Endodermal cell (in vitro differentiated cells): ENCODE data around the gene CAMK2A. TPM values are rescaled to one million over a fixed set of nuclear protein-coding genes. Genes with fewer than 3 reads are reported as not detected.

Experiments
- DNase-seq: peaks from one replicate; pipeline ENCODE4 v3.0.0-alpha.2; 2017
- H3K27ac ChIP-seq: 2 replicates; pipeline ENCODE4 v1.5.1; 2013; ENCODE audit warnings: mild to moderate bottlenecking, low read depth, low read length, moderate library complexity
- H3K27me3 ChIP-seq: 2 replicates; pipeline ENCODE4 v1.6.1; 2013; ENCODE audit warnings: mild to moderate bottlenecking, low read length, moderate library complexity; ENCODE audit not compliant: insufficient read depth, control insufficient read depth, poor library complexity, severe bottlenecking
- H3K36me3 ChIP-seq: 2 replicates; pipeline ENCODE4 v1.7.0; 2013; ENCODE audit warnings: mild to moderate bottlenecking, low read length, moderate library complexity; ENCODE audit not compliant: control insufficient read depth, insufficient read depth
- H3K4me1 ChIP-seq: one replicate; pipeline ENCODE4 v1.7.0; 2013; ENCODE audit warnings: low read length; ENCODE audit not compliant: control insufficient read depth, insufficient read depth
- H3K4me3 ChIP-seq: 2 replicates; pipeline ENCODE4 v1.5.1; 2013; ENCODE audit warnings: mild to moderate bottlenecking, low read length, moderate library complexity
- H3K9ac ChIP-seq: 2 replicates; pipeline ENCODE4 v1.6.1; 2013; ENCODE audit warnings: mild to moderate bottlenecking, low read length, moderate library complexity; ENCODE audit not compliant: poor library complexity, severe bottlenecking; ENCODE audit errors: extremely low read depth
- H3K9me3 ChIP-seq: 2 replicates; pipeline ENCODE4 v1.6.1; 2013; ENCODE audit warnings: mild to moderate bottlenecking, low read length, moderate library complexity; ENCODE audit not compliant: control insufficient read depth
- H3K27ac Mint-ChIP-seq: 2 replicates; pipeline ENCODE4 v1.8.0; 2020; ENCODE audit warnings: mixed read lengths
- H3K27me3 Mint-ChIP-seq: 2 replicates; pipeline ENCODE4 v1.8.0; 2021; ENCODE audit warnings: mild to moderate bottlenecking, mixed read lengths; ENCODE audit not compliant: insufficient read depth
- H3K36me3 Mint-ChIP-seq: 2 replicates; pipeline ENCODE4 v1.8.0; 2020; ENCODE audit warnings: low read depth, mixed read lengths
- H3K4me1 Mint-ChIP-seq: 2 replicates; pipeline ENCODE4 v1.8.0; 2020; ENCODE audit warnings: mixed read lengths
- H3K4me3 Mint-ChIP-seq: 2 replicates; pipeline ENCODE4 v1.8.0; 2020; ENCODE audit warnings: mild to moderate bottlenecking, moderate library complexity, mixed read lengths
- H3K9me3 Mint-ChIP-seq: 2 replicates; pipeline ENCODE4 v1.8.0; 2020; ENCODE audit warnings: mild to moderate bottlenecking, mixed read lengths
- WGBS, 2 experiments: methylation state at CpG; one replicate each; pipeline versions ENCODE4 v1.1.5 to v1.1.7; 2013; ENCODE audit warnings: missing lambda C conversion rate in 2 of 2, mixed read lengths in 1 of 2; ENCODE audit not compliant: insufficient coverage in 1 of 2, insufficient read length in 1 of 2; 5-methylcytosine and 5-hydroxymethylcytosine counted together
- total RNA-seq, 2 donors: library from RNA; stranded (reverse); fragmentation: NEBNext Ultra II Directional in 1 of 2; extraction: Animal tissue kit (Norgen Biotek cat#: 25700) in 1 of 2; gene quantifications; 2 replicates in 1 of 2; 3 replicates in 1 of 2; pipeline ENCODE4 v1.2.1, GENCODE V29; 2021
- TF ChIP-seq, protein P1 (sequence below): fragments of 200-600 bp; sonication (generic); conservative IDR thresholded peaks from 2 replicates; pipeline ENCODE4 v1.5.0; 2021; ENCODE audit warnings: antibody characterized with exemption, mild to moderate bottlenecking

The CAMK2A gene
- total RNA-seq, 2 donors from 2014 or later = 0.31 to 0.49 TPM

- 92 to 95% methylated on average over 4 of the region's 4 CpGs for WGBS, 2 experiments
- H3K36me3 ChIP-seq = no peaks in the 10 kb centered on the region
- H3K4me3 Mint-ChIP-seq = no peak overlapping the region
- DNase-seq = no peak
- H3K27ac Mint-ChIP-seq = no peak overlapping the region
- H3K27ac ChIP-seq = no peak overlapping the region
- peaks cover 35% of the 10 kb centered on the region for H3K27me3 Mint-ChIP-seq
- TF ChIP-seq, protein P1, sequence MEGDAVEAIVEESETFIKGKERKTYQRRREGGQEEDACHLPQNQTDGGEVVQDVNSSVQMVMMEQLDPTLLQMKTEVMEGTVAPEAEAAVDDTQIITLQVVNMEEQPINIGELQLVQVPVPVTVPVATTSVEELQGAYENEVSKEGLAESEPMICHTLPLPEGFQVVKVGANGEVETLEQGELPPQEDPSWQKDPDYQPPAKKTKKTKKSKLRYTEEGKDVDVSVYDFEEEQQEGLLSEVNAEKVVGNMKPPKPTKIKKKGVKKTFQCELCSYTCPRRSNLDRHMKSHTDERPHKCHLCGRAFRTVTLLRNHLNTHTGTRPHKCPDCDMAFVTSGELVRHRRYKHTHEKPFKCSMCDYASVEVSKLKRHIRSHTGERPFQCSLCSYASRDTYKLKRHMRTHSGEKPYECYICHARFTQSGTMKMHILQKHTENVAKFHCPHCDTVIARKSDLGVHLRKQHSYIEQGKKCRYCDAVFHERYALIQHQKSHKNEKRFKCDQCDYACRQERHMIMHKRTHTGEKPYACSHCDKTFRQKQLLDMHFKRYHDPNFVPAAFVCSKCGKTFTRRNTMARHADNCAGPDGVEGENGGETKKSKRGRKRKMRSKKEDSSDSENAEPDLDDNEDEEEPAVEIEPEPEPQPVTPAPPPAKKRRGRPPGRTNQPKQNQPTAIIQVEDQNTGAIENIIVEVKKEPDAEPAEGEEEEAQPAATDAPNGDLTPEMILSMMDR = no peak
- H3K9ac ChIP-seq = no peak overlapping the region
- H3K27me3 ChIP-seq = peaks cover 27% of the 10 kb centered on the region
- H3K9me3 ChIP-seq = no peaks in the 10 kb centered on the region
- H3K4me1 ChIP-seq = peaks cover 5% of the 10 kb centered on the region
- no peaks in the 10 kb centered on the region for H3K36me3 Mint-ChIP-seq
- no peak overlapping the region for H3K4me3 ChIP-seq
- H3K4me1 Mint-ChIP-seq = peaks cover 10% of the 10 kb centered on the region
- H3K9me3 Mint-ChIP-seq = no peaks in the 10 kb centered on the region
Measured at GRCh38 chr5:150306775-150307174, 17.2 kb upstream of the CAMK2A start.

DNA sequence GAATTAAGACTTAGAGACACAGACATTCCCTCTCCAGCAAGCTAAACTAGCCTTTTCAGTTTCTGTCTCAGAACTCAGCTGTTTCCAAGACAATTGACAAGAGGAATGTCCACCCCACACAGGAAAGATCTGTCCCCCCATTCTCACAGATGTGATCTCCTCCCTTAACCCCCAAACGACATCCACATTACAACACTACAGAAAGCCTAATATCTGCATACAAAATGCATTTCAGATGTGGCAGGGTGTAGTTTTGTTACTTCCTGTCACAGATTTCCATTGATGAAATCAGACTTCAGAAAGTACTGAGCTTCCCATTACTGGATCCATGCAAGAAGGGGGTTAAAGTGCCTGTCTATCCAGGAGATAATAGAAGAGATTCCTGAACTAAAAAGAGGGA, 16.0 kb upstream of the CAMK2A start:
- no peaks in the 10 kb centered on the region for H3K9me3 ChIP-seq
- peaks cover 33% of the 10 kb centered on the region for H3K27me3 ChIP-seq
- Mint-ChIP-seq H3K27me3 (peaks cover 47% of the 10 kb centered on the region), H3K36me3 (no peaks in the 10 kb centered on the region), H3K4me1 (peaks cover 18% of the 10 kb centered on the region), H3K4me3 (no peak overlapping the region), H3K9me3 (no peaks in the 10 kb centered on the region), H3K27ac (no peak overlapping the region)
- H3K4me1 ChIP-seq = peaks cover 11% of the 10 kb centered on the region
- H3K4me3 ChIP-seq = no peak overlapping the region
- H3K9ac ChIP-seq = no peak overlapping the region
- WGBS, 2 experiments = 44 to 64% methylated on average over 1 of the region's 1 CpG
- peak overlapping the region; percentile 58 for H3K27ac ChIP-seq
- no peak for DNase-seq
- no peaks in the 10 kb centered on the region for H3K36me3 ChIP-seq
- TF ChIP-seq, protein P1 = no peak

- no peak overlapping the region for H3K27ac Mint-ChIP-seq
Measured at GRCh38 chr5:150305095-150305494, 15.5 kb upstream of the CAMK2A start.

More at GRCh38 chr5:150305095-150305494, 15.5 kb upstream of the CAMK2A start:
- 88 to 93% methylated on average over 2 of the region's 2 CpGs for WGBS, 2 experiments
- H3K9ac ChIP-seq = no peak overlapping the region
- H3K36me3 Mint-ChIP-seq = no peaks in the 10 kb centered on the region
- H3K36me3 ChIP-seq = no peaks in the 10 kb centered on the region
- peaks cover 23% of the 10 kb centered on the region for H3K4me1 Mint-ChIP-seq
- no peak for DNase-seq
- H3K4me3 Mint-ChIP-seq = no peak overlapping the region
- H3K9me3 Mint-ChIP-seq = no peaks in the 10 kb centered on the region
- H3K4me3 ChIP-seq = no peak overlapping the region
- H3K27ac ChIP-seq = no peak overlapping the region
- H3K4me1 ChIP-seq = peaks cover 11% of the 10 kb centered on the region
- H3K27me3 ChIP-seq = peaks cover 33% of the 10 kb centered on the region
- TF ChIP-seq, protein P1 = no peak
- peaks cover 49% of the 10 kb centered on the region for H3K27me3 Mint-ChIP-seq
- no peaks in the 10 kb centered on the region for H3K9me3 ChIP-seq
